Fibroblast of skin of scalp (primary cell): ENCODE data around the gene TM4SF5.
"Not testable (repeated sequence)": the region's sequence is repeated elsewhere in the genome, so short reads cannot be mapped to it uniquely, and the experiment has no call there.

Source experiments
- DNase-seq: peaks from one replicate; pipeline ENCODE4 v3.0.0-alpha.2; 2013

TM4SF5 gene

GRCh38 chr17:4790705-4791088 is 19.0 kb downstream of the TM4SF5 start:
- DNase-seq, result no peak

DNA sequence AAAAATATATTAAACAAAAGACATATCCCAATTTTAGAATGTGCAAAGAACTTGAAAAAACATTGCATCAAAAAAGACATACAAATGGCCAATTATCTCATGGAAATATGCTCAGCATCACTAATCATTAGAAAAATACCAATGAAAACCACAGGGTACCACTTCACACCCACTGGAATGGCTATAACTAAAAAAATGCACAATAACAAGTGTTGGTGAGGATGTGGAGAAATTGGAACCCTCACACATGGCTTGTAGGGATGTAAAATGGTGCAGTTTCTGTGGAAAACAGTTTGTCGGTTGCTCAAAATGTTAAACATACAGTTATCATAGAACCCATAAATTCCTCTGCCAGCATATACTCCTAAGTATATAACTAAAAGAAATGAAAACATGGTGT is 23.5 kb downstream of the TM4SF5 start:
- no peak for DNase-seq

- DNase-seq, result peak; percentile 46
These were observed 24.9 kb downstream of the TM4SF5 start for GRCh38 chr17:4796552-4796920.

DNA sequence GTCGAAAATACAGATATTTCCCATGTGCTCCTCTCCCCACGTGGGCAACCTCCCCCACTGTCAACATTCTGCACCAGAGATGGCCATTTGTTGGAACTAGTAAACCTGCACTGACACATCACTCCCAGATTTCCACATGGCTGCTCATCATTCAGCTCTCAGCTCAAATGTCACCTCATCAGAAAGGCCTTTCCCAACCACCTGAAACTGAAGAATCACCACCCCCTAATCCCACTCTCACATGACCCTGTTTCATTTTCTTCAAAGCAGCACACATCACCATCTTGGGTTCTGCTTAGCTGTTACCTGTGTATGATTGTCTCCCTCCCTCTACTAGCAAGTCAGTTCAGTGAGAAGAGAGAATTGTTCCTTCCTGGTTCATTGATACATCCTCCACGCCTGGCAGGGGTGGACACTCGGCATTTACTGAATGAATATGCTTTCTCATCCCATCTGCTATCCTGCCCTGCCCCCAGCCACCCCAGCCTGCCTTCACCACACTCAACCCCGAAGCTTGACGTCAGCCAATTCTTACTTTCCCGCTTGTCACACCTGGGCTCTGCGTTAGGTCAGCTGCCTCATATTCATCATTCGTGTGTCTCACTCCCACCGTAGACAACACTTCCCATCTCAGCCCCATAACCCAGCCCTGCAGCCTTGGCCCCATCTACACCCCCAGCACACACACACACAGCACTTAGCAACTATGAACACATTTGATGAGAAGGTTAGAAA is 28.9 kb downstream of the TM4SF5 start:
- no peak for DNase-seq

DNA sequence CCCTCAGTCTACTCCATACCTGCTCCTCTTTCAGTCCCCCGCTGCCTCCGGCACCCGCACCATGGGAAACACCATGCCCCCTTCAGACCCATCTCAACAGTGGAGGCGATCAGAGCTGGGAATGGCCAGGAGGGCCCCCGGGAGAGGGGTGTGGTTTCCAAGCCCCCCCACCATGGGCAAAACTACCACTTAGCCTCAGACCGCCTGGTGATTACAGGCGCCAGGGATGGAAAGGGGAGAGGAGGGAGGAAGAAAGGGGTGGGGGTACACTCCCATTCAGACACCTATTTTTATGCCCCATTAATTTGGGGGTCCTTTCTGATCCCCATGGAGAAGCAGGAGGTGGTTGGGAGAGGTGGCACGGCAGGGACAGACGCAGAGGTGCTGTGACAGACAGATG is 30.5 kb downstream of the TM4SF5 start, which contains the start of gene C17orf114:
Gene C17orf114, minus strand, starts transcription at position 101 of the 400 bp plus-strand sequence.
- no peak for DNase-seq

DNA sequence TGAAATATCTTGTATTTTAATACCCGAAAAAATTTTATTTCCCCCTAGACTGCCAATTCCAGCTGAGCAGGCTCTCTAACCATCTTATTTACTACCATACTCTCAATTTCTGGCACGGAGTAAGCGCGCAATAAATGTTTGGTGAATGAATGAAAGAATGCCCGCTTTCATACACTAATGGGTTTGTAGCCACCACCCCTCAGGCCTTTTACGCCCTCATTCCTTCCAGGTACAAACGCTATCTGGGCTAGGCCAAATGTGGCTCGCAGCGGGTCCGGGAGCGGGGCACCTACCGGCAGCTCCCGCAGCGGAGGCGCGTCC is 34.7 kb downstream of the TM4SF5 start:
- no peak for DNase-seq

GRCh38 chr17:4806777-4807604 is 35.3 kb downstream of the TM4SF5 start, which contains the start of gene PLD2:
TSS of gene PLD2 (plus strand) at chr17:4807152. CDS start at chr17:4807773, 621 bp downstream.
- peak; percentile 83 for DNase-seq

GRCh38 chr17:4807605-4808377 is 36.1 kb downstream of the TM4SF5 start:
- no peak for DNase-seq

DNA sequence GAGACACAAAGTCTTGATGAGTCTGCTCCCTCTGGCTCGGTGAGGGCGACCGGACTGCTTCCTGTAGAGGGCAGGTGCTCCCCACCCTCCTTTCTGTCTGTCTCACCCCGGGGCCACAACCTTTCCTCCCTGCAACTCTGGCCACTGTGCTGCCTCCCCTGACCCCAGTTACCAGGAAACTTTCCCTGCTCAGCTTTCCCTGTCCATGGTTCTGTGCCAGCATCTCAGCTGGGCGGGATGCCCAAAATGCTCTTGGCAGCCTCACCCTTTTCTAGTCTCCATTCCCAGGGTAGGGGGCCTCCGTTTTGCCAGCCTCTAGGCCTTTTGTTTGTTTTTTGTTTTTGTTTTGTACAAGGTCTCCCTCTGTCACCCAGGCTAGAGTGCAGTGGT is 36.7 kb downstream of the TM4SF5 start:
- DNase-seq, result no peak

DNA sequence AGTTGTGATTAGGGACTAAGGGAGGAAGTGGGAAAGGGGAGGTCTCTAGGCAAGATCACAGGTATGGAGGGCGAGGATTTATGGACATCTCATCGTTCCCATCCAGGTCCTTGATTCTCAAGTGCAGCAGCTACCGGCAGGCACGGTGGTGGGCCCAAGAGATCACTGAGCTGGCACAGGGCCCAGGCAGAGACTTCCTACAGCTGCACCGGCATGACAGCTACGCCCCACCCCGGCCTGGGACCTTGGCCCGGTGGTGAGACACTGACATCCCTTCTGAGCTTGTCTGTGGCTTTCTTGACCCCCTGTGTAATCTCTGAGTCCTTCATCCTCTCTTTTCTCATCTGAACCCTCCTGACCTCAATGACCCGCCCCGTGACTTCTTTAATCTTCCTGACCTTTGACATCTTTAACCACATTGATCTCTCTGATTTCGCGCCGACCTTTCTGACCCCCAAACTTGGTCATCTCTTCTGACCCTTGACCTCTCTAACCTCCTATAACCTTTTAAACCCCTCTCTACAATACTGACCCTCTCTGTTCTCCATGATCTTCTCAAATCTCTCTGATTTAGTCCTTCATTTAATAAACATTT is 39.1 kb downstream of the TM4SF5 start:
- DNase-seq, result no peak

DNA sequence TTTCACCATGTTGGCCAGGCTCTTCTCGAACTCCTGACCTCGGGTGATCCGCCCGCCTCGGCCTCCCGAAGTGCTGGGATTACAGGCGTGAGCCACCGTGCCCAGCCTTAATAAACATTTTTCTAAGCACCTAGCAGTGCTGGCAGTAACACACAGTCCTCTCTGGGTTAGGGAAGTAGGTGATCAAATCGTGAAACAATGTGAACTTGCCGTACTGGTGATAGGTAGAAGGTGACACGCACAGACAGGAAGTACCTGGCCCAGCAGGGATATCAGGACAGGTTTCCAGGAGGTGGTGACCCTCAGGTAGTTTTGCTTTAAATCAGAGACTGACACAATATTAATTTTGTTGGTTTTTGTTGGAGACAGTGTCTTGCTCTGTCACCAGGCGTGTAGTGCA is 39.8 kb downstream of the TM4SF5 start:
- no peak for DNase-seq

DNA sequence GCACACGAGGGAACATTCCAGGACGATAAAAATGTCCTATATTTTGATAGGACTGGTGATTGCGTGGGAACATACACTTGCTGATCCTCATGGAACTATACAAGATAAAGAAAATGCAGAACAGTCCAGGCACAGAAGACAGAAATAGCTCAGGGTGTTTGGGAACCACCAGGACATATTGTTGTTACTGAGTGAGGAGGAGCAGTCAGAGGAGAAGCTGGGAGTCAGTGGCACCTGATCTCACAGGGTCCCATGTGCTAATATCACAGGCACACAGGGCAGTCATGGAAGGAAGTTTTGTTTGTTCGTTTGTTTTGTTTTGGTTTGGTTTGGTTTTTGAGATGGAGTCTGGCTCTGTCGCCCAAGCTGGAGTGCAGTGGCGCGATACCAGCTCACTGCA is 41.0 kb downstream of the TM4SF5 start:
- DNase-seq, result no peak

DNA sequence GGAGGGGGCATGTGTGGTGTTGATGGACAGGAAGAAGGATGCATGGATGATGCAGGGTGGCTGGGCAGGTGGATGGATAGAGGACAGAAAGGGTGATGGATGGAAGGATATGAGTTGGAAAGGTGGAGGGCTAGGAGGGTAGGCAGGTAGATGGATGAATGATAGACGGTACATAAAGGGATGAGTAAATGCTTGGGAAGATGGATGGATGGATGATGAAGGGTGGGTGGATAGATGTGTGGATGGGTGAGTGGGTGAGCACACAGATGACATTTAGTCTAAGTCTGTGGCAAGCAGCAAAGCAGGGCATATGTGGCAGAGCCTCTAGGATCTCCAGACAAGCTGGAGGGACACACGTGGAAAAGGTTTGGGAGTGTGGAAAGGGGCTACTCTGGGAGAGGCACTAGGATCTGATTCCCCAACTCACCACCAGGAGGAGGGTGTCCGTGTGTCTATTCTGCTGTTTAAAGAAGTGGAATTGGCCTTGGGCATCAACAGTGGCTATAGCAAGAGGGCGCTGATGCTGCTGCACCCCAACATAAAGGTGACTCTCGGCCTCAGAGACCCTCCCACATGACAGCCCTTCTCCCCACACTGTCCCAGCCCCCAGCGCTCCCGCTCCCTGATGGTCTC is 43.5 kb downstream of the TM4SF5 start:
- no peak for DNase-seq

- DNase-seq, result no peak
These were observed 45.1 kb downstream of the TM4SF5 start for GRCh38 chr17:4816826-4817225.

- DNase-seq, result no peak
These were observed 46.6 kb downstream of the TM4SF5 start for GRCh38 chr17:4818276-4818675.

GRCh38 chr17:4822835-4823234 is 51.1 kb downstream of the TM4SF5 start:
- DNase-seq, result no peak

- no peak for DNase-seq
These were observed 51.8 kb downstream of the TM4SF5 start for GRCh38 chr17:4823373-4824089.

DNA sequence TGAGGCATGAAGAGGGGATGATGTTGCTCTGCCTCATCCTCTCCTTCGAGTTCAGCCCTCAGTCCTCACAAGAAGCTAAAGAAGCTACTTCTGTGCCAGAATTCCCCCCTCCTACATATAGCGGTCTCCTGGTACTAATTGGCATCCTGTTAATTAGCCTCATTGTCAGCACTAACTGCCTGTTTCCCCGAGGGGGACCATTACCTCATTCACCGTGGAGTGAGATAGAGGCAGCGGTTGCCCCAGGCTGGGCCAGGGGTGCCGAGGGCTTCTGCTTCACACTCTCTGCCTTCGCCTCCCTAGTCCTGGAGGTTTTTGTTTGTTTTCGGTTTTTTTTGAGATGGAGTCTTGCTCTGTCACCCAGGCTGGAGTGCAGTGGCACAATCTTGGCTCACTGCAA is 55.7 kb downstream of the TM4SF5 start:
- no peak for DNase-seq

DNA sequence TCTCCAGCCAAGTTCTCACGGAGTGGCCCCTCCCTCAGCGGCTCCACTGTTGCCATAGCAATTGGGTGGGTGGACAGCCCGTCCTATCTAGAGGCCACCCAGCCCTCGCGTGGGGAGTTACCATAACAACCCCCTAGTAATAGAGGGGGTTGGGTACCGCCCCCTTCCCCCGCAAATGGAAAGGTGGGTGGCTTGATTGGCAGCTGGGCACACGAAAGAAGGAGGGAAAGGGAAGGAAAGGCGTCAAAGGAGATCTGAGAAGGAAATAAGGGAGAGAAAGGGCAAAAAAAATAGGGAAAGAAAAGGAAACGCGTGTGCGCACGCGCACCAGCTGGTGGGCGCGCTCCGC is 61.1 kb downstream of the TM4SF5 start:
- DNase-seq, result not testable (repeated sequence)
